ENCODE results near the gene ALS2CL.

Gene ALS2CL

DNA sequence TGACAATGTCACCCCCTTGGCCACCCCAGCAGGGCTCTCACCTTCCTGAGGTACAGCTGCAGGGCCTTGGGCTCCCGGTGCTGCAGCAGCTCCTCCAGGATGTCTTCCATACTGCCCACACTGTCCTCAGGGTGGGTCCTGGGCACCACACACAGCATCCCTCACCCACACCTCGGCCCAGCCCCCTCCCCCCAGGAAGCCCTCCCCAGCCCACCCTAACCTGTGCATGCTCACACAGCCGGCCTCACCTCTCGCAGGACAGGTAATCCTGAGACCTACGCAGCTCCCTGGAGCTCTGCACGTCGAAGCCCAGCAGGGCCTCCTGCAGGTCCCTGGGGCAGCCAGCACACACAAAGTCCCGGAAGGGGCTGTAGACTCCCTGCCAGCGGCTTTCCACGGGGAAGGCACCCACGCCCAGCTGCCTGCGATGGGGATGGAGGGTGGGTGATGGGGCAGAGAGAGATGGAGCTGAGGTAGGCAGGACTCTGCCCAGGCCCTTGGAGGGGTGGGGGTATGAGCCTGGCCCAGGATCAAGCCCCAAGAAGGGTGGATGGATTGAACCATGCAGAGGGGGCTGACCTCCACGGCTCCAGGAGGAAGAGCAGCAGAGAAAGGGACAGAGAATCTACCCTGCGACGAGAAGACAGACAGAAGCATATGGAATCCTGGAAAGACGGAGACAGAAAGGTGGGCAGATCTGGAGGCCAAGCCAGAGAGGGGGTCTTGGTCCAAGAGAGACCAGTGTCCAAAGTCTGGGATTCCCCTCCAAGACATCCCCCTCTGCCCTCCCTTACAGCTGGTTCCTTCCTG lies 16.7 kb downstream of the ALS2CL start:
- no peak for DNase-seq (ENCODE audit: low read depth in 3 of 3)

DNA sequence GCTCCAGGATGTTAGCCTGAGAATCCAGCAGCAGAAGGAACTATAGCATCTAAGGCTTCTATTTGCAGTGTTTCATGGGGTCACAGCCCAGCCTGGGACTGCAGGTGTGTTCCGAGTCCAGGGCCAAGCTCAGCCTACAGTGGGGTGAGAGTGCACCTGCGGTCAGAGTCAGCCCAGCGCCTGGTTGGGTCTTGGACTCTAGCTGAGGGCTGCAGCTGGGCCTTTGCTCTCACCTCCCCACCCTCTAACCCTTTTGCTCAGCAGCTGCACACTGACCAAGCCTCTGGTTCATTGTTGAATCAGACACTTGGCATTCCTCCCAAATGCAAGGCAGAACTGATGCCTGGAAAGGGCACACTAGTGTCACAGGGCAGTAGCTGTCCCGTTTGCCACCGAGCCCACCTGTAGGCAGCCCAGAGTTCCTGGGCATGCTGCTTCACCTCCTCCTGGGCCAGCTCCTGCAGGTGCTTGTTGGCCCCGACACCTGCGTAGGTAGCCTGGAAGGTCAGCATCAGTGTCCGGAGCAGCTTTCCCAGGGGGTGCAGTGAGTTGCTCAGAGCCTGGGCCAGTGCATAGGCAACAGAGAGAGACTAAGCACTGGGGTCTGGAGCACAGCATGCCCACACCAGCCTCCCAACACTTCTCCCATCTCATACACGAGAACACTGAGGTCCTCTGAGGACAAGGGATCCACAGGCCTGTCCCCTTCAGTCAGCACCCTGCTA lies 17.5 kb downstream of the ALS2CL start:
- DNase-seq (ENCODE audit: low read depth in 3 of 3) = no peak

DNA sequence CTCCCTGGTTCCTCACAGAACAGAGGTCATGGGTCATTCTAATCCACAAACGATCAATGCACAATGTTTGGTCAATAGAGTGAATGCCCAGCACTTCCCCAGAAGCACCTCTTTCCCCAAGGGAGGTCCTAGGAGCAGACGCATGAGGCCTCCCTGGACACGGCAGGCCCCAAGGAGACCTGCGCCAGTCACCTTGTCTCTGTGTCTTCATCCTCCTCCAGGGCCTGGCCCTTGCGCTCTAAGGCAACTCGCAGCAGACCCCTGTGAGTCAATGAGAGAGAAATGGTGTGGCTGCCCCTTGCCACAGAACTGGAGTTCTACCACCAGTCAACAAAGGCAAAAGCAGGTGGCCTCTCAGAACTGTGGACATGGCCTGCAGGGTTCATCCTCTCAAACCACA lies 18.1 kb downstream of the ALS2CL start:
- no peak for DNase-seq (ENCODE audit: low read depth in 3 of 3)

DNA sequence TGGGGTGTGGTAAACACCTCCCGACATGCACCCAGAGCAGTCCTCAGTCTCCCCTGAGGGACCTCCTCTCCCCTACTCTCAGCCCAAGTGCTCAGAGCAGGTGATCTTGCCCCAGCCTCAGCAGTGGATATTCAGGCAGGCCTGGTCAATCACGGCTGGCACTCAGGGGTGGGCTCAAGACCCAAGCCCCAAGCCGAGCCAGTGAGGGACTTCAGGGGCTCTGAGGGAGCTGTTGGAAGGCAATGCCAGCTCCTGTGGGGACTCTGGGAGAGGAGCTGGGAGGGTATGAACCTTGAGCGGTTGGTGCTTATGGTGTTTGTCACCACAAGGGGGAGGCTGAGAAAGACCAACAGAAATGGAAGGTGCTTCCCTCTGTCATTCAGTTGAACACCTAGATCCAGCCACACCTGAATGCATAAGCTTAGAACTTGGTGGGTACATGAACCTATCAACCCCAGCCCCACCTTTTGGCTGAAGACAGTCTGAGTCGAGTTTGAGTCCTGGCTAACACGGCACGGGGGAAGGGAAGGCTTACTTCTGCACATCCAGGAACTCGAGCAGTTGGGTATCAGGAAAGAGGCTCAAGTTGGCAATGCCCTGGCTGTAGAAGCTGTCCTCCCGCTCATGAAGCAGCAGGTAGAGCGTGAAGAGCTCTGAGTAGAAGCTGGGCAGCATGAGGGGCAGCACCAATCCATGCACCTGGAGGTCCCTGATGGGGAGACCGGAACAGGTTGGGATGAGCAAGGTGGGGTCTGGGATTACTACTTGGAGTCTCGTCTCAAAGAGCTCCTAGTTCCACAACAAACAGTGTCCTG lies 19.2 kb downstream of the ALS2CL start:
- no peak for DNase-seq (ENCODE audit: low read depth in 3 of 3)

DNA sequence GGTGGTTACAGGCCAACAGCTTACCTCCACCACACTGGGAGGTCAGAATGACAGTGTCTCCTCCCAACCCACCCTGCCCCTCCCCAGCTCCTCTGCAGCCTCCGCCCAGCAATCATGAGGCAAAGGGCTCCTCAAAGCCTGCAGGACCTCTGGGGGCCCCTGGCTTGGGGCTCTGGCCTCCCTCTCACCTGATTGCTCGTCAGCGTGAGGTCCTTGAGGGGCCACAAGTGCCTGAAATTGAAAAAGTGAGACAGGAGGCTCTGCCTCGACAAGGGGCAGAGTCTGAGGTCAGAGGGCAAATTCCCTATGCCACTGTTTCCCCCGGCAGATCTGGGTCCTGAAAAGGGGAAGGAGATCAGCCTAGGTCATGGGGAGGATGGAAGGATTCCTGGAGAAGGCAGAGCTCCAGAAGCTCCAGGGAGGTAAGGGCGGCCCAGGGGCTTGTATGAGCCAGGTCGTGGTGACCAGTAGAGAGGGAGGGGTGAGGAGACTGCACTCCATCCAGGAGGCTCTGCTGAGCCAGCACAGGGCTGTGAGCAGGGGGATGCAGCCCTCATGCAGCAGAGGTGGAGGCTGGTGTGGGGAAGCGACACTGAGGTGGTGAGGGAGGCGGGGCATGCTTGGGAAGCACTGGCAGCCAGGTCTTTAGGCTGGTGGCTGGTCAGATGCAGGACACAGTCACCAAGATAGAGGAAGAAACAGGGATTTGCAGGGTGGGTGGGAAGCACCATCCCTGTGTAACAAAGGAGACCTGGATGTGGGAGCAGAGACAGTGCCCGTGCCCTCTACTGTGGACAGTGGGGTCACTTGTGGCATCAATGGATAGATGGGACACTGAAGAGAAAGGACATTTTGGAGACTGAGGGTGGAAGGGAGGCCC lies 20.1 kb downstream of the ALS2CL start:
- DNase-seq (ENCODE audit: low read depth in 3 of 3) = no peak

DNA sequence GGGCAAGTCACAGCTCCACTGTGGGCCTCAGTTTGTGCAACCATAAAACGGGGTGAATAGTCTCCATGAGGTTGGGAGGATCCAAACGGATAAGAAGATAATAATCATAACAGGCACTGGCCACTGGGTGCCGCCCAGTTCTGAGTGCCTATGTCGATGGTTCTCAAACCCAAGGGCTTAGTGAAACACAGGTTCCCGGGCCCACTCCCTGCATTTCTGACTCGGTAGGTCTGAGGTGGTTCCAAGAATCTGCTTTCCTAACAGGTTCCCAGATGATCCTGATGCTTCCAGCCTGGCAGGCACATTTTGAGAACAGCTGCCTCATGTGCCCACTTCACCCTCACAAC lies 21.2 kb downstream of the ALS2CL start:
- no peak for DNase-seq (ENCODE audit: low read depth in 3 of 3)

DNA sequence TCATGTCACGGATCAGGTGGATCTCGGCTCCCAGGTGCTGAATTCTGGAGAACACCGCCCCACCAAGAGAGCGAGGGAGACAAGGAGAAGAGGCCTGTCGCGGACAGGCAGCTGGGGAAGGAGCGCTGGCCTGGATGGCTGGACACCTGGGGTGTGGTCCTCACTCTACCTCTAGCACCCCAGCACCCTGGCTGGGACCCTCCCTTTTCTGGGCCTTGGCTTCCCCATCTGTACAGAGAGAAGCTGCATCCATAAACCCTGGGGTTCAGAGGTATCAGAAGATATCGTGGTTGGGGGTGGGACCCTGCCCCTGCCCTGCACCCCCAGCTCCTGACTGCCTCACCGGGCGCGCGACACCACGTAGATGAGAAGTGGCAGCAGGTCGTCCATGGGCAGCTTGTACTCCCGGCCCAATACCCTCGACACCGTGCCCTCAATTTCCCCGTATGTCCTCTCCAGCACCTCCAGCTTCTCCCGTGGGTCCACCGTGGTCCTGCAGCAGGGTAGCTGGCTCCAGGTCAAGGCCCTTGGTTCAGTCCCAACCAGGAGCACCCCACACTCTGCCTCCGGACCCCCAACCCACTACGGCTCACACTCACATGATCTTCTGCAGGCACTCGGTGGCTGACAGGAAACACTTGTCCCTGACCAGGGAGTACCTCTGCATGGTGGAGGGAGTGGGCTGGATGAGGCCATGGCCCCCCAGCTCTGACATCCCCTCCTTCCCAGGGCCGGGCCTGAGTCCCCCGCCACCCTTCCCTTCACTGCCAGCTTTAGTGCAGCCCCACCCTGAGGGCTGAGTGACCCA lies 21.7 kb downstream of the ALS2CL start:
- no peak for DNase-seq (ENCODE audit: low read depth in 3 of 3)

DNA sequence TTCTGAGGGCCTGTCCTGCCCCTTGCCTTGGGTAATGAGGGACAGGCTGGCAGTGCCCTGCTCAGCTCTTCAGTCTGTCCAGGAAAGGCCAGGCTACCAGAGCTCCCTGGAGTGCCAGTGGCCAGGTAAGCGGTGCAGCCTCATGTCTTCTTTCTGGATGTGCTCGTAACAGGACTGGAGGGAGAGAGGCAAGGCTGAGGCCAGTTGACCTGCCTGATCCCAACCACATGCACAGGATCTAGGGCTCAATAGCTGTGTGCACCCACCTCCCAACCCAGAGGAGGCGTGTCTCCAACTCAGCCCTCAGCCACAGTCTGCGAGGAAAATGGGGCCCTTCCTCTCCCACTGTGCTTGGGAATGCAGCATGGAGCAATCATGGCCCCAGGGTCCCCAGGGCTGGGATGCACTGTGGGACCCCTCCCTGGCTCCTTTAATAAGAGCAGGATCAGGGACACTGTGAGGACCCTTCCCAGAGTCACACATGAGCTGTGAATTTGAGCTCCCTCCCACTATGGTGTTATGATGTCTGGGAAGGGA lies 22.5 kb downstream of the ALS2CL start:
- no peak for DNase-seq (ENCODE audit: low read depth in 3 of 3)

DNA sequence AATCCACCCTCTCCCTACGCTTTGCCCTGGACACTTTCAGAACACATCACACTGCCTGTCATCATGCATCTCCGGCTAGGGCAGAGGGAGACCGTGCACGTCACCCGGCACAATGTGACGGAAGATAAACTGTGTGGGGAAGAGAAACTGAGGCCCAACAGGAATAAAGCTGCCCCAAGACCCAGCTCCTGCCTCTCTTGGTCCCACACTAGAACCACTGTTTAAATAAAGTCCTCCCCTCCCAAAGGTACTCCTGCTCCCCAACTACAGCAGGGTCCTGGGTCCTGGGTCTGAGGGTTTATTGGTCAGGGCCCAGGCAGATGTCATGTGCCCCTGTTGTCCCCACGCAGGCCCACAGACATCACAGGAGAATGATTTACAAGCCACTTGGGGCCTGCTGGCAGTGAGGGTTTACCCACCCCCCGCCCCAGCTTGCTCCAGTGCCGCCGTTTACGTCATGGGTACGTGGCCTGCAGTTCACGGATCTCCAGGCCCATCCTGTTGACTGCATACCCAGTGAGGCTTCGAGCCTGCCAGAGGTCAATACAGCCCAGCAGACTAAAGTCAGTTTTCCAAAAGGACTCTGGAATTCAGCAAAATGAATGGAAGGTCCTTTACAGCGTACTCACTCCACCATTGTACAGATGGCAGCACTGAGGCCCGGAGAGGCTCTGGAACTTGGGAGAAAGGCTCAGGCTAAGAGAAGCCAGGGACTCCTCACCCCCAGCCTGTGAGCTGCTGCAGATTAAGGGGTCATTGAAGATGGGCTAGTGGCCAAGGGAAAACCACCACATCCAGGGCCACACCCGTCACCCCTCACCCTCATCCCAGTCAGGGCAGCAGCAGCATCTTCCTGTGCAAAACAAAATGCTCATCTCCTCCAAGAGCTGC lies 23.2 kb downstream of the ALS2CL start:
- no peak for DNase-seq (ENCODE audit: low read depth in 3 of 3)

DNA sequence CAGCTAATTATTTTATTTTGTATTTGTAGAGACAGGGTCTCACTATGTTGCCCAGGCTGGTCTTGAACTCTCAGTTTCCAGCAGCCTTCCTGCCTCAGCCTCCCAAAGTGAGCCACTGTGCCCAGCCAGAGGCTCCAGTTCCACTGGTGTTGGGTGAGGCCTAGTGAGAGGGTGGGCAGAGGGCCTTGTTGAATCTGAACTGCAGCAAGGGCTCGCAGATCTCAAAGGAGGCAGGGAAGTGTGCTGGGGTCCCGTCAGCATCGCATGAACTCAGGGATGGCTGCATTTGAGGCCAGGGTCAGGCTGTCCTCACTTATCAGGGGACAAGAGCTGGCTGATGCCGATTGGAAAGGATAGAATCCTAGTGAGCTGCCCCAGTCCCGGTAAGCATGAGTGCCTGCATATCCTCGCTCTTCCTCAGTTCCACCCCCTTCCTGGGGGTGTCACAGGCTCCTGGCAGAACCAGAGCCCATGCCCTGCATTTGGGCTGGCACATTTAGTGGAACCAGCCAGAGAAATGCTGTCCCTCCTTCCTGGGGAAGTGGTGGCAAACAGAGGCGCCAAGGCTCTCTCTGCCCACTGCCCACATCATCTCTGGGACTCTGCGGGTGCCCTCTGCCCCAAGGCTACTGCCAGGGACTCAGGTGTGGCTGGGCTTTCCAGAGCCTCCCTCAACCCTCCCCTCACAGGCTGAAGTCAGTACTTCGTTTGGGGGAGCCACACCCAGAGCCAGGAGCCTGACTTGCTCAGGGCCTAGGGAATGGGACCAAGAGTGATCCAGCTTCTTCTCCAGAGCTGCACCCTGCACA lies 24.1 kb downstream of the ALS2CL start:
- no peak for DNase-seq (ENCODE audit: low read depth in 3 of 3)

DNA sequence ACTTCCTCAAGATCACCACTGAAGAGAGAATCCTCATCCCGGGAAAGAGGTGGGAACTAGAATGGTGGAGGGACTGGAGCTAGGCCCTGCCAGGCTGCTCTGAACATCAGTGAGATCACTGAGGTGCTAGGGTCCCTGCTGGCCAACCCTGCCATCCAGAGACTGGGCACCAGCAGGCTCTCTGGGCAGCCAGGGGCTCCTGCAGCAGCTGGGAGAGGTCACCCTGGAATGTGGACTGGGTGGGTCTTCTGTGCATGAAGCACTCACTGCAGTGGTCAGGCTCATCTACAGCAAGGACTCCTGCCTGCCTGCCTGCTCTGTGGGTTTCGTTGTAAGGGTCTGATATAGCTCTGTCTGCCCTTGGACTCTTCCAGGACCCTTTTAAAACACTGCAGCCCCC lies 24.9 kb downstream of the ALS2CL start:
- DNase-seq (ENCODE audit: low read depth in 3 of 3) = no peak

DNA sequence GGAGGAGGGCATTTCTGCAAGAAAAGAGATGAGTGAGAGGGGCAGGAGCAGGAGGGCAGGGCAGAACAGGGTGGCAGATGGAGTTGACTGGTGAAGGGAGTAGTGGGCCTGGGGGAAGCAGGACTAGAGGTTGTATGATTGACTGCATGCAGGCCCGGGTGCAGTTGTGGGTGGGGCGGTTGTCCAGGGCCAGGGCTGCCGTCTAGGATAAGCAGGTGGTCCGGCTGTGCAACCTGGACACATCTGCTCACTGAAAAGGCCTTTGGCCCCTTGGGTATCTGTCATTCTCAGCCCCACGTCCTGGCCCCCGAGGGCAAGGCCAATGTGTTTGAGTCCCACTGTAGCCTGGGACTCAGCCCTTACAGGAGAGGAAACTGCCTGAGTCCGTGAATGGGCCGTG lies 25.4 kb downstream of the ALS2CL start:
- DNase-seq (ENCODE audit: low read depth in 3 of 3) = no peak

DNA sequence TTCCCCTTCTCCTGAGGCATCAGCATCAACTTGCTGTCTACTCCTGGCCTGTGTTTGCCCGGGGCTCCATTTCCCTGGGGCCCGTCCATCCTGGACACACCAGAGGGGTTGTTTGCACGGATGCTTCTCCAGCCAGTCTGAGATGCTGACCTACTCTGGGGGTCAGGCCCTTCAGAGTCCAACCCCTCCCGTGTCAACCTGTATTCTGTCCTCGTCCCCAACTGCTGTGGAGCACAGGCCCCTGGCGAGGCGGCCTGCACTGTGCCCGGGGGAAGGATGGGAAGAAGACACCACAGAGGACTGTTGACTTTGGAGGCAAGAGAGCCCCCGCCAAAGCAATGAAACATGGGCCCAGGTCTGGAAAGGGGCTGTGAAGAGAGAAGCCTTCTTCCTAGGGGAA lies 25.8 kb downstream of the ALS2CL start:
- DNase-seq (ENCODE audit: low read depth in 3 of 3) = no peak

DNA sequence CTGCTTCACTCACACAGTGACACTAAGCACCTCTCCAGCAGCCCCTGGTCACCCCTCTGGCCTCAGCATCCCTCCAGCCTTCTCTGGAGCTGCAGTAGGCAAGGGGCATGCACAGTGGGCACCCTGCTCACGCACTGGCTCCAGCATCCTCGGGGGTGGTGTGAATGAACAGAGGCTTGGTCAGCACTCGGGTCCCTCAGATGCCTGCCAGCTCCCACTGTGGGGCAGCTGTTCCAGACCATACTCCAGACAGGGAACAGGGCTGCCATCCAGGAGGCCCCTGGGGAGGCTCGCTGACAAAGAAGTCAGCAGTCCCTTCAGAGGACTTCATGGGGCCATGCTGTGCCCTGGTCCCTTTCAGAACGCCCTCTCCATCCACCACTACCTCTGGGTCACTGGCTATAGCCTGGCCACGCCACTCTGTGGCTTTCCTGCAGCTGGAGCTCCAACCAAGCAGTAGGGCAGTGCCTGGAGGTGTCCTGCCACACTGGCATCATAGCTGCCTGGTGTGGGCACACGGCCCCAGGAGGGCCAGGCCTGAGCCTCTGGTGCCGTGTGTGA lies 26.3 kb downstream of the ALS2CL start:
- no peak for DNase-seq (ENCODE audit: low read depth in 3 of 3)

DNA sequence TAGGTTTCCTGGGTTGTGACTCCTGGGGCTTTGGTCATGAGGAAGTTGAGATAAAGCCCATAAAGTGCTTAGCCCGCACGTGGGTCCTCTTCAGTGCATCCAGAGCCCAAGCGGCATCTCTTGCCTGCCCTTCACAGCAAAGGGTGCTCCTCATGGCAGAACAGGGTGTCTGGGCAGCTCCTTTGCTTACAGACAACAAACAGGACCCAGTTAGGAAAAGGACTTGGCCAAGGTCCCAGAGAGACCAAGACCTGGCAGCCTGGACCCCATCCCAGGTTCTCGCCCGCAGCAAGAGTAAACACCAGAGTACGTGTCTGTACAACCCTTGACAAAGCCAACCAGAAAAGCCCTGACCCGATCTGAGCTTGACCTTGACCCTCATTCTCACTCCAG lies 27.0 kb downstream of the ALS2CL start:
- DNase-seq (ENCODE audit: low read depth in 3 of 3) = no peak

DNA sequence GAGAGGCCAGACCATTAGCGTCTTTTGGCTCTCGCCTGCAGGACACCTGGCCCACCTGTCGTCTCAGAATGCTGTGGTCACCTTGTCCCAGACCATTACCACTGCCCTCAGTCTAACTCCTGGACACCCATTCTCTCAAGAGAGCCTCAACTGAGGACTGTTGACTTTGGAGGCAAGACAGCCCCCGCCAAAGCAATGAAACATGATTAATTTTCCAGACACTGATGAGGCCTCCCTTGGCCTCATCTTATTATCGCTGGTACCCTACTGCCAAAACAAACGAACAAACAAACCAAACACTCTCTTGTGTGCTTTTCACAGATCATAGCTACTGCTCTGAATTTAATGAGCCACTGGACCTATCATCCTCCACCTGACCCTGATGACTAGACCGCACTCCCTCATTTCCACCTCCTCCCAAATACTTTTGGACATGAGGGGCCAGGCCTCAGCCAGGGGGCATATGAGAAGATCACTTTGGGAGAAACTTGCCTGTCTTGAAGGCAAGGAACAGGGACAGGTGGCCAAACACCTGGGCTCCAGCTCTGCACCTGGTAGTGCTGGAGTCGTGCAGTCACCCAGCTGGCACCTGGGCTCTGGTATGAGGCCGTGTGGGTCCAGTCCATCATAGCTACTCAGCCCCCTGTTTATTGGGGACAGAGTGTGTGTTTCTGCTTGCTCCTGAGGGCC lies 27.6 kb downstream of the ALS2CL start:
- no peak for DNase-seq (ENCODE audit: low read depth in 3 of 3)

DNA sequence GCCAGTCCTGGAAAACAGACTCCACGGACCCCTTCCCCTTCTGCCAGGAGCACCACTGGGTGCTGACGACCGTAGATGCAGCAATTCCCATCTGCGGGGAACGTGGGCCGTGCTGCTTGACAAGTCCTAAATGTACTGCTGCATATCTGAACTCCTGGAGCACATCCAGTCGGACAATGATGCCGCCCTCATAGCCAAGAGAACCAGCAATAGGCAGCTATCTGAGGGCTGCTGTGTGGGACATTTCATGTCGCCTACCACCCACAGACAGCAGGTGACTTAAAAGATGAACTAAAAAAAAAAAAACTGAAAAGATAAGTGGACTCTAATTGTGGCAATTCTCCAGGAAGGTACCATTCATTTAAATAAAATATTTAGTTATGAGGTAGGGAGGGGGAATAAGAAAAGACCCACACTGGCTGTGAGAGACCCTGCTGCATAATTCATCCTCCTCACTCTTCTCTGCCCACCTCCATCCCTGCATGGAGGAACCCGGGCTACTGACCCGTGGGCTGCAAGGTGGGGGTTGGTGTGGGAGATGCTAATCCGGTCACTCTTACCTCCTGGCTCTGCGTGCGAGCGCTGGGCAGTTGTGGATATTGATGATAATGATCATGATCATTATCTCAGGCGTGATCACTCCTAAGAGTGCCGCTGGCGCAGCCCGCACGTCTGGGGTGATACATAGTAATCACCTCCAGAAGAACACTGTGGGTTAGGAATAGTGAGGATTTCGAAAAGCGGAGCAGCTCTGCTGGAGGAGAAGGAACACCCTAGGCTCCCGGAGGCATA lies 28.3 kb downstream of the ALS2CL start:
- DNase-seq (ENCODE audit: low read depth in 3 of 3) = no peak
